ENCODE measurements around the gene KLHDC3.

Gene KLHDC3, protein sequence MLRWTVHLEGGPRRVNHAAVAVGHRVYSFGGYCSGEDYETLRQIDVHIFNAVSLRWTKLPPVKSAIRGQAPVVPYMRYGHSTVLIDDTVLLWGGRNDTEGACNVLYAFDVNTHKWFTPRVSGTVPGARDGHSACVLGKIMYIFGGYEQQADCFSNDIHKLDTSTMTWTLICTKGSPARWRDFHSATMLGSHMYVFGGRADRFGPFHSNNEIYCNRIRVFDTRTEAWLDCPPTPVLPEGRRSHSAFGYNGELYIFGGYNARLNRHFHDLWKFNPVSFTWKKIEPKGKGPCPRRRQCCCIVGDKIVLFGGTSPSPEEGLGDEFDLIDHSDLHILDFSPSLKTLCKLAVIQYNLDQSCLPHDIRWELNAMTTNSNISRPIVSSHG

GRCh38 chr6:43013843-43014433, at the start of gene KLHDC3, which contains the start of gene MEA1:
Gene KLHDC3, plus strand, starts transcription at chr6:43014249. Its CDS starts 2,944 bp downstream, at chr6:43017193.
Gene MEA1, minus strand, starts transcription at chr6:43013946. Its CDS starts 133 bp downstream, at chr6:43013813.
- DNase-seq (ENCODE audit: low read depth, low spot score): peak; percentile 100

- no peak for DNase-seq (ENCODE audit: low read depth, low spot score)
These were observed 47.5 kb upstream of the KLHDC3 start for GRCh38 chr6:42966571-42966970.

DNA sequence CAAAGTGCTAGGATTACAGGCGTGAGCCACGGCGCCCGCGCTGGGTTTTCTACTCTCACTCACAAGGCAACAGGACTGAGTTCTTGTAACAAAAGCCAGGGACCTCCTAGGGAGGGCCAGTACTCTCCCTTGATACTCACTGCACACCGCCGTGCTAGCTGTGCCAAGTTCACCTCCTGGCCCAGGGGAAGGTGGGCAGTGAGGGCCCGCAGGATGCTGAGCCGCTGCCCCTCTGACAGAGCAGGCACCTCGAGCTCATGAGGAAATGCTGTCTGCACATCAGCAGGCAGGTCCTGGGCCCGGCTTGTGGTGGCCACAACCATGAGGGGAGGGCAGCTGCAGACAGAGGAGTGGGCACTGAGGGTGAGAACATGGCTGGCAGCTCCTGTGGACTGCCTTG, 46.8 kb upstream of the KLHDC3 start:
- no peak for DNase-seq (ENCODE audit: low read depth, low spot score)

- DNase-seq (ENCODE audit: low read depth, low spot score): no peak
These were observed 45.8 kb upstream of the KLHDC3 start for GRCh38 chr6:42968126-42968701.

- no peak for DNase-seq (ENCODE audit: low read depth, low spot score)
These were observed 45.3 kb upstream of the KLHDC3 start for GRCh38 chr6:42968783-42969182.

GRCh38 chr6:42969431-42969830, 44.6 kb upstream of the KLHDC3 start:
- no peak for DNase-seq (ENCODE audit: low read depth, low spot score)

- DNase-seq (ENCODE audit: low read depth, low spot score): no peak
These were observed 44.1 kb upstream of the KLHDC3 start for GRCh38 chr6:42969934-42970333.

GRCh38 chr6:42970871-42971612, 43.0 kb upstream of the KLHDC3 start:
- no peak for DNase-seq (ENCODE audit: low read depth, low spot score)

DNA sequence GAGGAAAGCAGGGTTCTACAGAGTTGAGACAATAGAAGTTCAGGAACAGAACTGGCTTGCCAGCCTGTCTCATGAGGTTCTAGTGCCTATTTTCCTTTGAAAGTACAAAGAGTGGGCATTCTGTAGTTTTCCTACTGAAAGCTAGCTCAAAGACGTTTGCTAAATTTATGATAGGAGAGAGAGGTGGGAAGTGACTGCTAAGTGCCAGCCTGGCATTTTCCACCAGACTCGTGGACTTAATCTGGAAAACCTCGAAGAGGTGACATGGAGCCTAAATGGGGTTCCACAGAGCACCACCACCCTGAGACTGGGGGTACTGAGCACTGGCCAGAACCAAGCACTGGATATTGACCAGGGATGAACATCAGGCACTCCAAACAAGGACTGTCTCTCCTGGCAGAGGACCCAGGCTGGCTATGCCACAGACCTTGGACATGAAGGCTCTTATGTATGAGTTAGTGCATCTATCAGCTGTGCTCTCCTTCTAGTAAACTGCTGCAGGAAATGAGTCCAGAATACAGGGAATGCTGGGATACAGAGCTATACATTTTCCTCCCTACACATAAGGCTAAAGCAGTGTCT, 42.2 kb upstream of the KLHDC3 start:
- no peak for DNase-seq (ENCODE audit: low read depth, low spot score)

- no peak for DNase-seq (ENCODE audit: low read depth, low spot score)
These were observed 40.1 kb upstream of the KLHDC3 start for GRCh38 chr6:42973926-42974325.

- DNase-seq (ENCODE audit: low read depth, low spot score): no peak
These were observed 39.0 kb upstream of the KLHDC3 start for GRCh38 chr6:42974919-42975505.

- no peak for DNase-seq (ENCODE audit: low read depth, low spot score)
These were observed 35.6 kb upstream of the KLHDC3 start for GRCh38 chr6:42978487-42978838.

- peak; percentile 82 for DNase-seq (ENCODE audit: low read depth, low spot score)
These were observed 35.1 kb upstream of the KLHDC3 start, which contains the start of gene PEX6 for GRCh38 chr6:42978839-42979522. Gene PEX6, minus strand, starts transcription at chr6:42979181. Its CDS starts 31 bp downstream, at chr6:42979150.

GRCh38 chr6:42979523-42980177, 34.4 kb upstream of the KLHDC3 start:
- no peak for DNase-seq (ENCODE audit: low read depth, low spot score)

DNA sequence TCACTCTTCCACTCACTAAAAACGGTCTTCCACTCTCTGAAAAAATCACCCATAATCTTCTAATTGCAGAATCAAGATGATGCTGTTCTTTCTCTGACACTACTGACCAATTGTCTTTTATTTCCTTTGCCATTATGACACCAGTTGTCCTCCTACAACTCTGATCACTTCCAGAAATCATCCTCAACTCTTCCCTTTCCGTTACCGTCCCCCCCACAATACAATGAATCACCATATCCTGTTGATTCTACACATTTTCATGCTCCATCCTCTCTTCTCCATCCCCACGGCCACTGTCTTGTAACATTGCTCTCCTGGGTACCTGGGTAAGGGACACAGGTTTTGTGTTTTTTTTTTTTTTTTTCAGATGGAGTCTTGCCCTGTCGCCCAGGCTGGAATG, 32.2 kb upstream of the KLHDC3 start:
- no peak for DNase-seq (ENCODE audit: low read depth, low spot score)

- peak; percentile 95 for DNase-seq (ENCODE audit: low read depth, low spot score)
These were observed 29.8 kb upstream of the KLHDC3 start, which contains the start of gene PPP2R5D for GRCh38 chr6:42984001-42984923. Gene PPP2R5D, plus strand, starts transcription at chr6:42984570. Its CDS starts 108 bp downstream, at chr6:42984678.

DNA sequence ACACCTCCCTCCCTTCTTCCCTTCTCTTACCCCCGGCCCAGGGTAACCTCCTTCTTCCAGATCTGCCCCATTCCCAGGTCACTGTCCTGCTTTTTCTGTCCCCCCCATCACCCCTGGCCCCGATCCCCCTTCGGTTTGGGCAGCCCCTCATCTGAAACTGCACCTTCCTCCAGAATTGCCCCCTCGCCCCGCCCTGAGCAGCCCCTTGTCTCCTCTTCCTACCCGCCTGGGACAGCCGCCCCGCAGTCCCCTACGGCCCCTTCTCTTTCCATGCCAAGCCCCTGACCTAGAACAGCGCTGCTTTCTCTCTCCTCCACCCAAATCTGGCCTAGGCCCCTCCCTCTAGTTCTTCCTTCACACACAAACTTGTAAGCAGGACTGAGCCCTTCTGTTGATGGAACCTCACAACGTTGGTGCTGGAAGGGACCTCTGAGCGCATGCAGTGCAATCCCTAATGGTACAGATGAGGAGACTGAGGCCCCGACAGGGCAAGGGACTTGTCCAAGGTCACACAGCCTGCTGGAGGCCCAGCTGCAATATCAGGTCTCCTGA, 29.0 kb upstream of the KLHDC3 start:
- DNase-seq (ENCODE audit: low read depth, low spot score): no peak

Measured in iPS DF 19.7 (cell line).